ENCODE results near the gene RASL11A.
A peak's percentile ranks its signal among the peaks of the same experiment; 100 is the strongest.
"Not testable (repeated sequence)": the region's sequence is repeated elsewhere in the genome, so short reads cannot be mapped to it uniquely, and the experiment has no call there.

RASL11A gene

GRCh38 chr13:27269114-27269665 lies 1.4 kb upstream of the RASL11A start:
- no peak for DNase-seq

DNA sequence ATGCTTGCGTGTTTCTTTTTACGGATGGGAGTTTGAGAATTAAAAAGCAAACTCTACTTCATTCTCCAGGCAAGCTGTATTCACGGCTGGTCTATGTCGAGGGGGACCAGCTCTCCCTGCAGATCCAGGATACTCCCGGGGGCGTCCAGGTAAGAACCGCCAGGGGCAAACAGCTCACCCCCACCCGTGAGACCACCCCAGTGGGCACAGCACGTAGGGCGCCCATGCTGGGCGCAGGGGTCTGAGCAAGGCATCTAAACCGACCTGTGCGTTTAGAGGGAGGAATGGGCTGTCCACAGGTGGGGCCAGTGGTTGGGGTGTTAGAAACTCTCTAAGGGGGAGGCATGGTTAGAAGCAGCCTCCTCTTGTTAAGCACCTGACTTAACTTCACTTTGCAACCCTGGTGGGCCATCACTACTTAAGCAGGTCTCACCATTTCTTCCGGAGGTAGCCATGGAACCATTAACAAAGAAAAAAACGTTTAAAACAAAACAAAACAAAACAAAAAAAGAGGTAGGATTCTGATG lies 1.0 kb downstream of the RASL11A start:
- DNase-seq: no peak

DNA sequence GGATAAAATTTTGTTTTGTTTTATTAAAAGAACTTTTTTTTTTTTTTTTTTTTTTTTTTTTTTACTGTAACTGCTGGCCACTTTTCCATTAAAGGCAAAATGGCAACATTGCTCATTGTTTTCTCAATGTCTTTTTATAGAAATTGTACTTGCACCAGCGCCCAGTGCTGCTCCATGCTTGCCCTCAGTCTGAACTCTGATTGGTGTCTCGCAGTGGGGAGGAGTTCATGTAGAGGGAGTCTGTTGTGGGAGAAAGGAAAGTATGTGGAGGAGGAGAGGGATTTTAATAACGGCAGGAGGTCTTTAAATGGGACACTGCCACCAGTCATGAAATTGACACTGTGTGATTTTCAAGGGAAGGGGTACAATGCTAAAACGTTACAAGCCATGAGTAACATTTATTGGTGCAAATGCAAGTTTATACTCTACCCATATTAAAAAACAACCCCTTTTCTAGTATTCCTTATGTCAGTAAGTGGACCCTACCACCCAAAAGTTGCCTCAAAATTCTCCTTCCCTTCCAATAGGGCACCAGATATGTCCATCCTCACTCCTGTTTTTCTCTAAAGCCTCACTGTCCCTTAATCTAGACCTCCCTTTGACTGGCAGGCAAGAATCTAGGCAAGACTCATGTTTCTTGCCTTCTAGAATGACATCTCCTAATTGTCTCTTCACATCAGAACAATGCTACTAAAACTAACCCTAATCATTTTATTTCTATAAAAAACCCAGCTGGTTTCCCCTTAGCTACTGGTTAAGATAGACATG lies 3.2 kb downstream of the RASL11A start:
- DNase-seq: no peak

GRCh38 chr13:27274631-27275030 lies 4.0 kb downstream of the RASL11A start:
- DNase-seq: no peak

DNA sequence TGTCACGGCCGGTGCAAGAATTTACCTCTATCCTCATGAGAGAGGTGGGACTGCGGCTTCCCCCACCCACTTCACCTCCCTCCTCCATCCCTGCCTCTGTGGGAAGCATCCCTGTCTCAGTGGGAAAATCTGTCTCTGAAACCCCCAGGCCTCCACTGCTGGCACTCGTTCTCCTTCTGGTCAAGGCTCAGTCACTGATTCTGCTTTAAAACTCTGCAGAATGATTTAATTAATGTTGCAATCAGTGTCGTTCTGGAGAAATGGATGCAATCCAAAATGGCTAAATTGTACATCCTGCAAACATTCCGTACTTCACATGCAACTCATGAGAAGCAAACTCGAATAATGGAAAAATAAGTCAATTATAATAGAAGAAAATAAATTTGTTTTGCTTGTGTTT lies 5.6 kb downstream of the RASL11A start:
- no peak for DNase-seq

DNA sequence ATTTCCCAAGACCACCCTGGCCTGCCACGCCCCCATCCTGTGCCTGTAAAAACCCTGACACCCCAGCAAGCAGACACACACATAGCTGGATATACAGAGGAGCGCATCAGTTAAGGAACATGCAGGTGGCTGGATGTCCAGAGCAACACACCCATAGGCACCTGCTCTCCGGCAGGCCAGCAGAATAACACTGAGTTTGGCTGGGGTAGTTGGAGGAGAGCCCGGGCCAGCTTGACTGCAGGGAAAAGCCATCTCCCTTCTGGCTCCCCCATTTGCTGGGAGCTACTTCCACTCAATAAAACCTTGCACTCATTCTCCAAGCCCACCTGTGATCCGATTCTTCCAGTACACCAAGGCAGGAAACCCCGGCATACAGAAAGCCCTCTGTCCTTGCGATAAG lies 8.9 kb downstream of the RASL11A start:
- DNase-seq: no peak

DNA sequence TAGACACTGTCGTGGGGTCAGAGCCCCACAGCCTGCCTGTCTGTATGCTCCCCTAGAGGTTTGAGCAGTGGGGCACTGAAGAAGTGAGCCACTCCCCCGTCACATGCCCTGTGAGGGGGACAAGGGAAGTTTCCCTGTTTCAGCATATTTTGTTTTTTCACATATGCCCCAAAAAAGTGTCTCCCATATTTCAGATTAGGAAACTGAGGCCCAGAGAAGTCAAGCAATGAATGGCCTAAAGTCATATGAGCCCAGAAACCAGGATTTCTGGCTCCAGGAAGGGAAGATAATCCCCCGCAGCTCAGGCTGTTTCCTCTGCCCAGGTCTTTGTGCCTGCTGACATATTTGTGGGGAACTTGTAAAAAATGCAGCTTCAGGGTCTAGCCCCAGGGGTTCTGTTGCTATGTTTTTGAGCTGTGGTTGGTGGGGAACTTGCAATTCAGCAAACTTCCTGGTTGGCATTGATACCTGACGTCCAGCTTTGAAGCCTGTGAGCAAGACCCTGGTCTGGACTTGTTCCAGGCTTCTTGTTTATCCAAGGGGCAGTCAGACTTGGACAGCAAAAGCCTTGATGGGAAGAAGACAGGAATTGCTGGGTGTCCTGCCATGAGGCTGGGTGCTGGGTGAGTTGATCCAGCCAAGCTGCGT lies 9.5 kb downstream of the RASL11A start:
- no peak for DNase-seq

GRCh38 chr13:27280841-27281240 lies 10.2 kb downstream of the RASL11A start:
- DNase-seq: no peak

DNA sequence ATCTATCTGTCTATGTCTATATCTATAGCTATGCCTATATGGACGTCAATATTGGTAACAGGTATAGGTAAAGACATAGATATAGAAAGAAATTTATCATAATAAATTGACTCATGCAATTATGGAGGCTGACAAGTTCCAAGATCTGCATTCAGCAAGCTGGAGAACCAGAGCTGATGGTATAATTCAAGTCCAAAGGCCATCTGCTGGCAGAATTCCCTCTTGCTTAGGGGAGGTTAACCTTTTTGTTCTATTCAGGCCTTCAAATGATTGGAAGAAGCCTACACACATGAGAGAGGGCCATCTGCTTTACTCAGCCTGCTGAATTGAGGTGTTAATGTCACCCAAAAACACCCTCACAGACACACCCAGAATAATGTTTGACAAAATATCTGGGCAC lies 10.8 kb downstream of the RASL11A start:
- no peak for DNase-seq

- DNase-seq: peak; percentile 16
Measured at GRCh38 chr13:27283906-27284493, 13.4 kb downstream of the RASL11A start.

DNA sequence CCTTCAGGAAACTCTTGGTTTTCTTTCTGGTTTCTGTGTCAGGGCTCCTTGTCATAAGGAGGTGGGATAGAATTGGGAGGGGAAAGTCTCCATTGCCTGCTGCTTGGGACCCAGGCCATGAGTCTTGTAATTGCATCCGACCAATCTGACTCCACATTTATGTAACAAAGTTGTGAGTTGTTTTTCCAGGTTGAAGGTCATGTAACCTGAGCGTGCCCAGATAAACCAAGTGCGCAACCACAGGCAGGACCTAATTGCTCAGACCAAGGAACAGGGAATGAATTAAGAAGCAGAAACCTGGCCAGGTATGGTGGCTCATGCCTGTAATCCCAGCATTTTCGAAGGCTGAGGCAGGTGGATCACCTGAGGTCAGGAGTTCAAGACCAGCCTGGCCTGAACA lies 17.8 kb downstream of the RASL11A start:
- no peak for DNase-seq

DNA sequence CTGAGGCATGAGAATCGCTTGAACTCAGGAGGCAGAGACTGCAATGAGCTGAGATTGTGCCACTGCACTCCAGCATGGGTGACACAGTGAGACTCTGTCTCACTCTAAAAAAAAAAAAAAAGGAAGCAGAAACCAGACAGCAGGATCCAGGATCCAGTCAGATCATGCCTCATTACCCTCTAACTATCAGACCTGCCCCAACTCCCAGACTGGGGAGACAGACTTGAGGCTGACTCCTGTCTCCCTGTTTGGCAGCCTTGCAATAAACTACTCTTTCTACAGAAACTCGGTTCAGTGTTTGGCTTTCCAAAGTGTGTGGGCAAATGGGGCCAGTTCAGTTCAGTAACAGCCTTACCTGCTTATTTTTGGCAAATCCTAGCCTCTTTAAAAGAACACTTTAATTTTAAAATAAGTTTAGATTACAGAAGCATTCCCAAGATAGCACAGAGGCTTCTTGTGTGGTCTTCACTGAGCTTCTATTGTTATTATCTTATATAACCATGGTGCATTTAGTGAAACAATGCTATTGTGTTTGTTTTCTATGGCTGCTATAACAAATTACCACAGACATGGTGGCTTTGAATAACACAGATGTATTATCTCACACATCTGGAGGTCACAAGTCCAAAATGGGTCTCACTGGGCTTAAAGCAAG lies 18.5 kb downstream of the RASL11A start:
- no peak for DNase-seq

DNA sequence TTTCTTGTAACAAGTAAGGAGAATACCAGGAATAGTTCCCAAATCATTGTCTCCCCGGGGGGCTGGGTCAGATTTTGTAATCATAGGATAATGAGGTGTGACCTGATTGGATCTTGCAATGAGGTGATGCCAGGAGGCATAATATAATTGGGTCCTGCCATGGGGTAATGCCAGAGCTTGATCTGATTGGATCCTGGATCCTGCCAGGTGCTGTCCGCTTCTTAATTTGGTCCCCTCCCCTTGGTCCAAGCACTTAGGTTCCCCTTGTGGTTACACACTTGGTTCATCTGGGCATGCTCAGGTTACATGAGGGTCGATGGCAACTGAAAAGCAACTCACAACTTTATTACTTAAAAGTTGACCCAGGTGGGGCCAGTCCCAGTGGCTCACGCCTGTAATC lies 20.1 kb downstream of the RASL11A start:
- no peak for DNase-seq

DNA sequence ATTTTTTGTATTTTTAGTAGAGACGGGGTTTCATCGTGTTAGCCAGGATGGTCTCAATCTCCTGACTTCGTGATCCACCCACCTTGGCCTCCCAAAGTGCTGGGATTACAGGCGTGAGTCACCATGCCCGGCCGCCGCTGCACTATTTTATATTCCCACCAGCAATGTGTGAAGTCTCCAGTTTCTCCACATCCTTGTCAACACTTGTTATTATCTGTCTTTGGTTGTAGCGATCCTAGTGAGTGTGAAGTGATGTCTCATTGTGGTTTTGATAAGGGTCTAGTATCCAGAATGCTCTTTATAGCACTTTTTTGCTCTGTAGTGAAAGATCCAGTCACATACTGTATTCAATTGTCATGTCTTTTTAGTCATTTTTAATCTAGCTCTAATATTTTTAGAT lies 21.3 kb downstream of the RASL11A start:
- DNase-seq: not testable (repeated sequence)

GRCh38 chr13:27293076-27293691 lies 22.6 kb downstream of the RASL11A start:
- no peak for DNase-seq

DNA sequence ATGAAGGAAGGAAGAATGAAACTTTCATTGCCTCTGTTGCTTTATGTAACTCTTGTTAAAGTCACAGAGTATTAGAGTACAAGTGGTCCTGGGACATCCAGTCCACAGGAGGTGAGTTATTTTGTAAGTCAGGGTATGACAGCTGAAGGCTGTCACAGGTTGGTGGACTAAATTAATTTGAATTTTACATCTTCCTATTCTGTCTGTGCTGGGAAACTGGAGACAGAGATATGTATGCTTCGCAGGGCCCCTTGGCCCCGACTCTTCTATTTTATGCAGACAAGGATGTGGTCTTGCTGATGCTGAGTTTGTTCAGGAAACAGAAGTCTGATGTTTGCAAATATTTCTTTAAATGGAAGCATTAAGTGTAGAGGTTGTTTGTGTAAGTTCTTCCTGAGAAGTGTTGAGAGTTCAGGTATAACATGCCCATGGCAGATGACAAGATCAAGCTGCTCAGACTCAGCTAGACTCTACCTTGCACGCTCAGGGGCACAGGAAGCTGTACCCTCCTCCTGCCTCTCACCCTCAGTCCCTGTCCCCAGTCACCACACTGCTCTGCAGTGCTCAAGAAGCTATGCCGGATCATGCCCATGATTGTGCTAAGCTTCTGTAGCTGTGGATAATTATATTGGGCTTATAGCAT lies 23.4 kb downstream of the RASL11A start:
- no peak for DNase-seq

DNA sequence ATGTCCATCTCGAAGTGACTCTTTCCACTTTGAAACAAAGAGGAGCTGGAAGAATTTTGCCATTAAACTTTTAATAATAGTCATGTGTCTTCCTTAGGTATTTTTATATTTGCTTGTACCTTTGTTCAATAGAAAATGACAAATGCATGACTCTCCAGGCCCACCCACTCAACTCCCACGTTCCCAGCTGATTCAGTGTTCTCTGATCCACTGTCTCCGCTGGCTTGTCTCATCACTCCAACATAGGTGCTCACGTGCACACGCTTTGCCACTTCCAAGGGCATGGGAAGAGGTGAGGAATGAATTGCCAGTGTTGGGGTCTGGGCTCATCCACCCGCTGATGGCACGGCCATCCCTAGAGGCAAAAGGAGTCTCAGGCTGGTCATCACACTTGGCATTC lies 24.5 kb downstream of the RASL11A start:
- no peak for DNase-seq

GRCh38 chr13:27295660-27296059 lies 25.0 kb downstream of the RASL11A start:
- no peak for DNase-seq

- no peak for DNase-seq
Measured at GRCh38 chr13:27296496-27296895, 25.9 kb downstream of the RASL11A start.

- DNase-seq: no peak
Measured at GRCh38 chr13:27298849-27299248, 28.2 kb downstream of the RASL11A start.

DNA sequence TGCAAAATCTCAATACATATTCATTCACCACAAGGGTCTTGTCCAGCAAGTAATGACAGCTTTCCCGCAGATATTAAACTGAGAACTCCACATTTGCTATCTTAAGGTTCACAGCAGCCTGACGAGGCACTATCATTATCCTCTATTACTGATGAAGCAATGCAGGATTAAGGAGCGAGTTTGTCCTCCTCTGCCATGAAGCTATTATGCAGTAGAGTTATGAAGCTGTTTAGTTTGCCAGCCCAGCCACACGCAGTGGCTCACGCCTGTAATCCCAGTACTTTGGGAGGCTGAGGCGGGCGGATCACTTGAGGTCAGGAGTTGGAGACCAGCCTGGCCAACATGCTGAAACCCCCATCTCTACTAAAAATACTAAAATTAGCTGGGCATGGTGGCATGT lies 29.8 kb downstream of the RASL11A start:
- DNase-seq: not testable (repeated sequence)

DNA sequence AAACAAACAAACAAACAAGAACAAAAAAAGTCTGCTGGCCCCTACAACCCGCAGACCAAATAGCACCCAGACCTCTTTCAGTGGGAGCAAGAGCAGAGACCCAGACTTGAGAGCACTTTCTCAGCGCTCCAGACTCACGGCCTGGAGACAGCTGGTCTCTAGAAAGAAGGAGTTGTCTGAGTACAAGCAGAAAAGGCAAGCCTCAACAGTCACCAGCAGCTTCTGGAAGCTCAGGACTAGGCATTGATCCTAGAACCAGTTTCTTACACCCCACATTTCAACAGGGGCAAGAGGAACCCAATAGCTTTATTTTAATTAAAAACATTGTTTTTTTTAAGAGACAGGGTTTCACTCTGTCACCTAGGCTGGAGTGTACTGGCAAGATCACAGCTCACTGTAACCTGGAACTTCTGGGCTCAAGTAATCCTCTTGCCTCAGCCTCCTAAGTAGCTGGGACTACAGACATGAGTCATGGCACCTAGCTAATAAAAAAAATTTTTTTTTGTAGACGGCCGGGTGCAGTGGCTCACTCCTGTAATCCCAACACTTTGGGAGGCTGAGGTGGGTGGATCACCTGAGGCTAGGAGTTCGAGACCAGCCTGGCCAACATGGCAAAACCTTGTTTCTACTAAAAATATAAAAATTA lies 30.4 kb downstream of the RASL11A start:
- DNase-seq: no peak
